OCI-LY1 (cell line): ENCODE results near the gene LIMS3.
"Not testable (repeated sequence)": the region's sequence is repeated elsewhere in the genome, so short reads cannot be mapped to it uniquely, and the experiment has no call there.

ENCODE experiments used
- EZH2 ChIP-seq: fragments of 200-600 bp; sonication (generic), shearing (Covaris generic); IDR thresholded peaks from 2 replicates; pipeline ENCODE4 v1.8.0; 2017; ENCODE audit warnings: borderline replicate concordance, mixed run types, mild to moderate bottlenecking, antibody characterized with exemption, low read length, moderate library complexity, mixed read lengths
- TF ChIP-seq, protein P1 (sequence below): fragments of 200-600 bp; sonication (generic), shearing (Covaris generic); IDR thresholded peaks from 2 replicates; pipeline ENCODE4 v1.5.1; 2017; ENCODE audit warnings: mild to moderate bottlenecking, antibody characterized with exemption, low read length, moderate library complexity, mixed read lengths

- TF ChIP-seq, protein P1, sequence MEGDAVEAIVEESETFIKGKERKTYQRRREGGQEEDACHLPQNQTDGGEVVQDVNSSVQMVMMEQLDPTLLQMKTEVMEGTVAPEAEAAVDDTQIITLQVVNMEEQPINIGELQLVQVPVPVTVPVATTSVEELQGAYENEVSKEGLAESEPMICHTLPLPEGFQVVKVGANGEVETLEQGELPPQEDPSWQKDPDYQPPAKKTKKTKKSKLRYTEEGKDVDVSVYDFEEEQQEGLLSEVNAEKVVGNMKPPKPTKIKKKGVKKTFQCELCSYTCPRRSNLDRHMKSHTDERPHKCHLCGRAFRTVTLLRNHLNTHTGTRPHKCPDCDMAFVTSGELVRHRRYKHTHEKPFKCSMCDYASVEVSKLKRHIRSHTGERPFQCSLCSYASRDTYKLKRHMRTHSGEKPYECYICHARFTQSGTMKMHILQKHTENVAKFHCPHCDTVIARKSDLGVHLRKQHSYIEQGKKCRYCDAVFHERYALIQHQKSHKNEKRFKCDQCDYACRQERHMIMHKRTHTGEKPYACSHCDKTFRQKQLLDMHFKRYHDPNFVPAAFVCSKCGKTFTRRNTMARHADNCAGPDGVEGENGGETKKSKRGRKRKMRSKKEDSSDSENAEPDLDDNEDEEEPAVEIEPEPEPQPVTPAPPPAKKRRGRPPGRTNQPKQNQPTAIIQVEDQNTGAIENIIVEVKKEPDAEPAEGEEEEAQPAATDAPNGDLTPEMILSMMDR = not testable (repeated sequence)
- TF ChIP-seq EZH2 = not testable (repeated sequence)
Measured at GRCh38 chr2:109896212-109896611, 2.3 kb upstream of the LIMS3 start.
